Mesendoderm (in vitro differentiated cells): ENCODE data around the gene CDKN2D.

Experiments
- DNase-seq: peaks from one replicate; pipeline ENCODE4 v3.0.0; 2013
- H2AK5ac ChIP-seq: 2 replicates; pipeline ENCODE4 v1.6.1; 2013; ENCODE audit warnings: low read length, inconsistent platforms
- H2BK120ac ChIP-seq: 2 replicates; pipeline ENCODE4 v1.6.1; 2013; ENCODE audit warnings: low read depth, mild to moderate bottlenecking, low read length, moderate library complexity, mixed read lengths
- H2BK15ac ChIP-seq: replicated peaks from 2 replicates; pipeline ENCODE4 v1.6.1; 2013; ENCODE audit warnings: low read depth, mild to moderate bottlenecking, moderate library complexity
- H2BK5ac ChIP-seq: 2 replicates; pipeline ENCODE4 v1.6.1; 2013; ENCODE audit warnings: low read length, inconsistent platforms
- H3K18ac ChIP-seq: 2 replicates; pipeline ENCODE4 v1.6.1; 2013; ENCODE audit warnings: mild to moderate bottlenecking, low read length, mixed read lengths
- H3K23ac ChIP-seq: one replicate; pipeline ENCODE4 v1.6.1; 2013; ENCODE audit warnings: low read length
- H3K27ac ChIP-seq: 2 replicates; pipeline ENCODE4 v1.5.1; 2013; ENCODE audit warnings: low read depth, mild to moderate bottlenecking, inconsistent platforms, low read length, moderate library complexity
- H3K27me3 ChIP-seq: 2 replicates; pipeline ENCODE4 v1.6.1; 2013; ENCODE audit warnings: low read length, control low read depth, mild to moderate bottlenecking, inconsistent platforms; ENCODE audit not compliant: insufficient read depth, poor library complexity
- H3K36me3 ChIP-seq: 2 replicates; pipeline ENCODE4 v1.6.1; 2013; ENCODE audit warnings: low read length, inconsistent platforms; ENCODE audit not compliant: control insufficient read depth, insufficient read depth
- H3K4ac ChIP-seq: one replicate; pipeline ENCODE4 v1.6.1; 2013; ENCODE audit warnings: low read depth, mild to moderate bottlenecking, low read length, moderate library complexity
- H3K4me1 ChIP-seq: 2 replicates; pipeline ENCODE4 v1.6.1; 2013; ENCODE audit warnings: low read depth, low read length, inconsistent platforms; ENCODE audit not compliant: control insufficient read depth
- H3K4me2 ChIP-seq: 2 replicates; pipeline ENCODE4 v1.6.1; 2013; ENCODE audit warnings: low read length
- H3K4me3 ChIP-seq: 2 replicates; pipeline ENCODE4 v1.5.1; 2013; ENCODE audit warnings: mild to moderate bottlenecking, low read length
- H3K56ac ChIP-seq: one replicate; pipeline ENCODE4 v1.6.1; 2013; ENCODE audit warnings: low read length
- H3K79me1 ChIP-seq: 2 replicates; pipeline ENCODE4 v1.6.1; 2013; ENCODE audit warnings: low read length, inconsistent platforms
- H3K79me2 ChIP-seq: 2 replicates; pipeline ENCODE4 v1.6.1; 2013; ENCODE audit warnings: mild to moderate bottlenecking, low read length; ENCODE audit not compliant: control insufficient read depth, insufficient read depth
- H3K9ac ChIP-seq: 2 replicates; pipeline ENCODE4 v1.6.1; 2013; ENCODE audit warnings: low read length, inconsistent platforms
- H4K5ac ChIP-seq: one replicate; pipeline ENCODE4 v1.6.1; 2013; ENCODE audit warnings: low read length
- H4K8ac ChIP-seq: one replicate; pipeline ENCODE4 v1.6.1; 2013; ENCODE audit warnings: low read depth, mild to moderate bottlenecking, control low read depth, low read length, moderate library complexity
- WGBS: extraction: QIAGEN DNeasy Blood & Tissue Kit; methylation state at CpG from one replicate; pipeline ENCODE4 v1.1.7; 2013; ENCODE audit warnings: low lambda C conversion rate, missing lambda C conversion rate; ENCODE audit not compliant: insufficient coverage; ENCODE audit errors: extremely low coverage; 5-methylcytosine and 5-hydroxymethylcytosine counted together

CDKN2D gene

GRCh38 chr19:10566658-10567410 is 1.9 kb downstream of the CDKN2D start:
- Histone ChIP-seq H3K23ac (no peak overlapping the region), H2BK15ac (no peak overlapping the region), H3K9ac (no peak overlapping the region), H3K4me1 (peaks cover 2% of the 10 kb centered on the region), H3K18ac (no peak overlapping the region), H3K79me2 (peaks cover 3% of the 10 kb centered on the region), H3K79me1 (peaks cover 3% of the 10 kb centered on the region), H3K4me2 (no peak overlapping the region), H3K36me3 (no peaks in the 10 kb centered on the region), H3K27ac (no peak overlapping the region), H2BK120ac (no peak overlapping the region), H4K8ac (no peak overlapping the region), H3K56ac (no peak overlapping the region), H3K4ac (no peak overlapping the region), H3K27me3 (no peaks in the 10 kb centered on the region), H4K5ac (no peak overlapping the region), H3K4me3 (no peak overlapping the region), H2AK5ac (no peak overlapping the region), H2BK5ac (no peak overlapping the region)
- DNase-seq, result no peak
- WGBS, result no CpG with 5 or more reads among the region's 19 CpGs

GRCh38 chr19:10566408-10566657 is 2.4 kb downstream of the CDKN2D start:
- no peak overlapping the region for H2BK120ac ChIP-seq
- H3K18ac ChIP-seq, result no peak overlapping the region
- no peak overlapping the region for H4K5ac ChIP-seq
- H2AK5ac ChIP-seq, result no peak overlapping the region
- no peaks in the 10 kb centered on the region for H3K27me3 ChIP-seq
- peak overlapping the region; percentile 28 for H3K4me3 ChIP-seq
- H3K4me1 ChIP-seq, result peaks cover 2% of the 10 kb centered on the region
- no peak overlapping the region for H2BK5ac ChIP-seq
- H2BK15ac ChIP-seq, result no peak overlapping the region
- H4K8ac ChIP-seq, result no peak overlapping the region
- no CpG with 5 or more reads among the region's 4 CpGs for WGBS
- peak overlapping the region; percentile 74 for H3K56ac ChIP-seq
- no peak overlapping the region for H3K23ac ChIP-seq
- peak overlapping the region; percentile 71 for H3K4me2 ChIP-seq
- H3K36me3 ChIP-seq, result no peaks in the 10 kb centered on the region
- peaks cover 3% of the 10 kb centered on the region for H3K79me1 ChIP-seq
- H3K79me2 ChIP-seq, result peaks cover 3% of the 10 kb centered on the region
- no peak overlapping the region for H3K4ac ChIP-seq
- peak overlapping the region; percentile 53 for H3K9ac ChIP-seq
- DNase-seq, result no peak
- no peak overlapping the region for H3K27ac ChIP-seq

- no CpG with 5 or more reads among the region's 94 CpGs for WGBS
- peak within 1 kb of the TSS; percentile 95 for H3K9ac ChIP-seq
These were observed 3.0 kb downstream of the CDKN2D start, which contains the start of gene KRI1 for GRCh38 chr19:10565567-10566407. KRI1 (minus strand) TSS chr19:10566010; CDS start chr19:10565999, 11 bp downstream.

GRCh38 chr19:10565028-10565566 is 3.7 kb downstream of the CDKN2D start:
- Histone ChIP-seq H3K9ac (peak overlapping the region; percentile 95), H3K79me2 (peaks cover 3% of the 10 kb centered on the region), H3K36me3 (peaks cover 3% of the 10 kb centered on the region), H3K23ac (peak overlapping the region; percentile 80), H4K5ac (no peak overlapping the region), H2AK5ac (no peak overlapping the region), H3K27ac (peak overlapping the region; percentile 91), H3K4ac (peak overlapping the region; percentile 82), H3K4me3 (peak overlapping the region; percentile 83), H4K8ac (no peak overlapping the region), H3K79me1 (peaks cover 3% of the 10 kb centered on the region), H2BK5ac (no peak overlapping the region), H3K4me1 (peaks cover 2% of the 10 kb centered on the region), H3K18ac (peak overlapping the region; percentile 80), H3K27me3 (no peaks in the 10 kb centered on the region), H2BK15ac (no peak overlapping the region), H2BK120ac (no peak overlapping the region), H3K4me2 (peak overlapping the region; percentile 80), H3K56ac (peak overlapping the region; percentile 97)
- peak; percentile 77 for DNase-seq
- no CpG with 5 or more reads among the region's 10 CpGs for WGBS

More at GRCh38 chr19:10565567-10566407, 3.0 kb downstream of the CDKN2D start, which contains the start of gene KRI1:
- Histone ChIP-seq H3K4me1 (peaks cover 2% of the 10 kb centered on the region), H2BK15ac (no peak within 1 kb of the TSS), H3K79me1 (peaks cover 3% of the 10 kb centered on the region), H3K23ac (peak within 1 kb of the TSS; percentile 80), H3K18ac (peak within 1 kb of the TSS; percentile 80), H3K27me3 (no peaks in the 10 kb centered on the region), H2BK5ac (no peak within 1 kb of the TSS), H3K4ac (peak within 1 kb of the TSS; percentile 82), H2BK120ac (no peak within 1 kb of the TSS), H3K56ac (peak within 1 kb of the TSS; percentile 97), H3K4me2 (peak within 1 kb of the TSS; percentile 80), H4K5ac (no peak within 1 kb of the TSS), H3K79me2 (peaks cover 3% of the 10 kb centered on the region), H4K8ac (no peak within 1 kb of the TSS), H2AK5ac (no peak within 1 kb of the TSS), H3K36me3 (no peaks in the 10 kb centered on the region), H3K4me3 (peak within 1 kb of the TSS; percentile 83), H3K27ac (peak within 1 kb of the TSS; percentile 91)
- DNase-seq, result peak; percentile 96

DNA sequence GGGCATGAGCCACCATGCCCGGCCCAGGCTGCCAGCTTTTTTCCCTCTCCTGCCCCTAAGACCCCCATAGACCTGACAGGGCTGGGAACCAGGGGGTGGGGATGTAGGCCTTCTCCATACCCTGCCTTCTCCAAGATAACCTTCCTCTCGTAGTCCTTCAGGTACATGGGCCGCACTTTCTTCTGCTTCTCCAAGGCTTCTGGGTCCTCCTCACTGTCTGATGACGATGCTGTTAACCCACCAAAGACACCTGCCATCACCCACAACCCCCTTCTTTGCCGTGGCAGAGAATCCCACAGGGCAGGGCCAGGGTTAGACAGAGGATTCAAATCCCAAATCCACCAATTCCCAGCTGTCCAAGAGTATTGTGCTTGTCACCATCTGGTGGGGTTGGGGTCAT is 6.2 kb downstream of the CDKN2D start:
- Histone ChIP-seq H3K27ac (no peak overlapping the region), H3K4me1 (peaks cover 2% of the 10 kb centered on the region), H2AK5ac (no peak overlapping the region), H3K56ac (no peak overlapping the region), H3K4me2 (no peak overlapping the region), H3K27me3 (no peaks in the 10 kb centered on the region), H2BK15ac (no peak overlapping the region), H3K4me3 (no peak overlapping the region), H3K9ac (no peak overlapping the region), H2BK120ac (no peak overlapping the region), H4K8ac (no peak overlapping the region), H4K5ac (no peak overlapping the region), H3K18ac (no peak overlapping the region), H3K79me1 (peaks cover 3% of the 10 kb centered on the region), H3K36me3 (peaks cover 9% of the 10 kb centered on the region), H3K23ac (no peak overlapping the region), H2BK5ac (no peak overlapping the region), H3K79me2 (peaks cover 3% of the 10 kb centered on the region), H3K4ac (no peak overlapping the region)
- WGBS, result no CpG with 5 or more reads among the region's 5 CpGs
- no peak for DNase-seq
